ENCODE data around the gene RIMS1. TPM values are rescaled to one million over a fixed set of nuclear protein-coding genes. Genes with fewer than 3 reads are reported as not detected.

The RIMS1 gene
- total and polyA plus RNA-seq, 2 donors (not counting 3 experiments of a cell fraction or from before 2014, with no cell fraction given) = 0.15 TPM; not detected in 1

GRCh38 chr6:72390548-72390947, 504.2 kb downstream of the RIMS1 start:
- no peak overlapping the region for H2AFZ ChIP-seq (ENCODE audit: low read depth, low read length)
- CTCF ChIA-PET = interaction anchor here (2.5 kb wide), 1 partner anchor 22 kb away, joined by 7 read pairs; no protein-coding TSS in a partner anchor
- H3K4me3 ChIP-seq (replicated peaks in 1 of 3; ENCODE audit: insufficient read depth in 1 of 3, low read depth in 1 of 3, low read length in 3 of 3) = no peak overlapping the region
- H3K27me3 ChIP-seq (ENCODE audit: control insufficient read depth in 2 of 2, insufficient read depth in 2 of 2, low read length in 2 of 2) = no peaks in the 10 kb centered on the region
- no peak overlapping the region for H3K27ac ChIP-seq (ENCODE audit: insufficient read depth, low read depth, low read length)
- DNase-seq (ENCODE audit: low read depth, low spot score) = no peak
- no peak for TF ChIP-seq GATA2 (IDR thresholded peaks at IDR 0.05; ENCODE audit: insufficient read depth, insufficient read length, low read depth, low read length)
- TF ChIP-seq POLR2A (IDR thresholded peaks at IDR 0.05; ENCODE audit: low read depth, low read length) = no peak
- TF ChIP-seq FOS (IDR thresholded peaks at IDR 0.05; ENCODE audit: borderline replicate concordance, insufficient read depth, low read length) = no peak
- TF ChIP-seq JUN (IDR thresholded peaks at IDR 0.05; ENCODE audit: borderline replicate concordance, insufficient read depth, insufficient read length, low read depth) = no peak
- TF ChIP-seq POLR2AphosphoS5 (IDR thresholded peaks at IDR 0.05; ENCODE audit: insufficient read depth, low read depth, low read length) = no peak
- TF ChIP-seq MYC (IDR thresholded peaks at IDR 0.05; ENCODE audit: low read depth, low read length) = no peak
- no peak for TF ChIP-seq EZH2 (IDR thresholded peaks at IDR 0.05; ENCODE audit: borderline replicate concordance, low read depth, low read length, severe bottlenecking)
- no peak for TF ChIP-seq CTCF (IDR thresholded peaks at IDR 0.05; ENCODE audit: extremely low read depth in 1 of 2, insufficient read depth in 1 of 2, low read depth in 1 of 2, low read length in 2 of 2)
- no peak for TF ChIP-seq MAX (IDR thresholded peaks at IDR 0.05; ENCODE audit: insufficient read depth, insufficient read length)
- H3K36me3 ChIP-seq (ENCODE audit: control insufficient read depth in 2 of 2, extremely low read depth in 1 of 2, insufficient read depth in 2 of 2, low read length in 2 of 2) = no peaks in the 10 kb centered on the region
- POLR2A ChIA-PET = no interaction called here
- no peaks in the 10 kb centered on the region for H3K79me2 ChIP-seq (ENCODE audit: control insufficient read depth, insufficient read depth, low read length)
- H3K9me3 ChIP-seq (replicated peaks; ENCODE audit: control insufficient read depth, insufficient read depth, low read length) = no peaks in the 10 kb centered on the region
- intact Hi-C loops (cut with micrococcal nuclease) (no loop called here), dilution Hi-C loops (cut with MboI; ENCODE audit: extremely low pct_ligation_motif_present, low sequenced_read_pairs) (no loop called here)
- H4K20me1 ChIP-seq (replicated peaks; ENCODE audit: control insufficient read depth, extremely low read depth, insufficient read depth, low read length) = no peaks in the 10 kb centered on the region
- H3K4me2 ChIP-seq (ENCODE audit: insufficient read depth, low read length) = no peak overlapping the region
- H3K4me1 ChIP-seq (ENCODE audit: control insufficient read depth, extremely low read depth, insufficient read depth, low read length) = no peaks in the 10 kb centered on the region
- no peak overlapping the region for H3K9ac ChIP-seq (replicated peaks; ENCODE audit: extremely low read depth, insufficient read depth, low read length)
- BruUV-seq (replicated peaks) = no TSS peak
- no peak for FAIRE-seq
- H3K9me1 ChIP-seq (replicated peaks; ENCODE audit: control insufficient read depth, extremely low read depth, insufficient read depth, low read length) = no peaks in the 10 kb centered on the region
